Stimulated activated CD8-positive, alpha-beta memory T cell treated with anti-CD3 and anti-CD28 coated beads, Interleukin-4, amount 100 ng/mL, for 1 hour (primary cell): ENCODE measurements around the gene C12orf43.

Experiments used
- DNase-seq, 2 donors: peaks; one replicate each; pipeline ENCODE4 v3.0.0-alpha.2; 2020; ENCODE audit warnings: low read depth in 2 of 2, low spot score in 1 of 2

Gene C12orf43

GRCh38 chr12:120979220-120979861 is 36.9 kb downstream of the C12orf43 start:
- no peak for DNase-seq

- DNase-seq = no peak
Observed at GRCh38 chr12:120978296-120979219, 37.7 kb downstream of the C12orf43 start, which contains the start of gene HNF1A. TSS of gene HNF1A (plus strand) at chr12:120978543. CDS start at chr12:120978769, 226 bp downstream.

GRCh38 chr12:120977531-120978295 is 38.6 kb downstream of the C12orf43 start:
- no peak for DNase-seq

- no peak for DNase-seq
Observed at GRCh38 chr12:120972870-120973543, 43.3 kb downstream of the C12orf43 start.

GRCh38 chr12:120971299-120972180 is 44.7 kb downstream of the C12orf43 start:
- no peak for DNase-seq

- no peak for DNase-seq
Observed at GRCh38 chr12:120970310-120970709, 46.0 kb downstream of the C12orf43 start.

- DNase-seq = no peak
Observed at GRCh38 chr12:120965534-120966091, 50.7 kb downstream of the C12orf43 start.

- DNase-seq = no peak
Observed at GRCh38 chr12:120964298-120964697, 52.0 kb downstream of the C12orf43 start.

GRCh38 chr12:120962532-120963020 is 53.7 kb downstream of the C12orf43 start:
- no peak for DNase-seq

- DNase-seq = no peak
Observed at GRCh38 chr12:120961604-120962531, 54.4 kb downstream of the C12orf43 start.

GRCh38 chr12:120960657-120961056 is 55.6 kb downstream of the C12orf43 start:
- DNase-seq = no peak

- DNase-seq = no peak
Observed at GRCh38 chr12:120959111-120959878, 57.0 kb downstream of the C12orf43 start.

- no peak for DNase-seq
Observed at GRCh38 chr12:120956579-120957300, 59.5 kb downstream of the C12orf43 start.

GRCh38 chr12:120955232-120955631 is 61.1 kb downstream of the C12orf43 start:
- no peak for DNase-seq

- DNase-seq = no peak
Observed at GRCh38 chr12:120950807-120951206, 65.5 kb downstream of the C12orf43 start.
